A549 (cell line): Measurements from ENCODE around the gene SCYGR2. TPM values are rescaled to one million over a fixed set of nuclear protein-coding genes. Genes with fewer than 3 reads are reported as not detected.

ENCODE experiments used
- ATAC-seq, 2 experiments: fragments of 200-7000 bp in 1 of 2; fragments of >200 bp in 1 of 2; cut with Nextera tagmentation in 1 of 2; cut with Tn5 transposase in 1 of 2; 3 replicates each; pipeline versions ENCODE4 v1.8.0 to v1.9.1; 2018 to 2020; ENCODE audit warnings: mild to moderate bottlenecking in 1 of 2, moderate library complexity in 1 of 2
- CTCF ChIA-PET: fragments of 300-600 bp; sonication (Branson Sonifier 250); formaldehyde crosslinking; extraction: SDS; loops from one replicate; lab custom pipeline; 2021; ENCODE audit warnings: antibody characterized with exemption, inconsistent platforms; lab: Yijun Ruan, JAX
- POLR2A ChIA-PET: fragments of 350-600 bp; formaldehyde crosslinking; extraction: SDS; loops from one replicate; lab custom pipeline; 2021; ENCODE audit warnings: antibody characterized with exemption, inconsistent platforms; lab: Yijun Ruan, JAX
- DNase-seq, 2 experiments: peaks; one replicate each; pipeline versions ENCODE4 v3.0.0 to v3.0.0-alpha.2; 2011 to 2016; ENCODE audit warnings: low read depth in 1 of 2, low spot score in 1 of 2
- FAIRE-seq: peaks from 2 replicates; lab custom pipeline; 2011; peaks lifted over from hg19 to GRCh38; lab: Jason Lieb, UNC
- H3K27ac ChIP-seq, 2 experiments: fragments of >200 bp; sonication (Bioruptor Twin); formaldehyde crosslinking; 3 replicates each; pipeline ENCODE4 v1.5.1; 2016 to 2017
- H3K4me1 ChIP-seq: fragments of >200 bp; sonication (Bioruptor Twin); formaldehyde crosslinking; 3 replicates; pipeline ENCODE4 v1.6.1; 2016
- H3K4me2 ChIP-seq: fragments of >200 bp; sonication (Bioruptor Twin); formaldehyde crosslinking; 3 replicates; pipeline ENCODE4 v1.6.1; 2016
- H3K4me3 ChIP-seq: fragments of >200 bp; sonication (Bioruptor Twin); formaldehyde crosslinking; 3 replicates; pipeline ENCODE4 v1.5.1; 2016
- H3K9me3 ChIP-seq: fragments of >200 bp; sonication (Bioruptor Twin); formaldehyde crosslinking; 3 replicates; pipeline ENCODE4 v1.6.1; 2016
- BHLHE40 ChIP-seq: IDR thresholded peaks from 2 replicates; pipeline ENCODE4 v1.6.1; 2012; ENCODE audit warnings: low read depth, low read length, inconsistent platforms
- EHF ChIP-seq: fragments of 250-450 bp; sonication (Bioruptor Pico); IDR thresholded peaks from 2 replicates; pipeline ENCODE4 v1.5.0; 2020; ENCODE audit warnings: mild to moderate bottlenecking
- EP300 ChIP-seq, 2 experiments: fragments of >200 bp; sonication (Bioruptor Twin); formaldehyde crosslinking; IDR thresholded peaks; 2 replicates in 1 of 2; 3 replicates in 1 of 2; pipeline ENCODE4 v1.6.1; 2016 to 2017
- ESRRA ChIP-seq: fragments of 150-350 bp; IDR thresholded peaks from 2 replicates; pipeline ENCODE4 v1.6.1; 2014; ENCODE audit warnings: mild to moderate bottlenecking, low read length, borderline replicate concordance
- FOSL2 ChIP-seq, 2 experiments: fragments of 450-650 bp in 1 of 2; fragments of >200 bp in 1 of 2; sonication (Bioruptor Twin) in 1 of 2; formaldehyde crosslinking; IDR thresholded peaks; 2 replicates each; pipeline versions ENCODE4 v1.5.0 to v1.6.1; 2016 to 2020; ENCODE audit warnings: mild to moderate bottlenecking in 1 of 2, moderate library complexity in 1 of 2
- HDAC2 ChIP-seq: fragments of 200-600 bp; sonication (generic); IDR thresholded peaks from 2 replicates; pipeline ENCODE4 v1.6.1; 2016
- HEYL ChIP-seq: fragments of 250-450 bp; sonication (Bioruptor Pico); IDR thresholded peaks from 2 replicates; pipeline ENCODE4 v1.8.0; 2021; ENCODE audit warnings: mild to moderate bottlenecking, moderate library complexity
- HOXA7 ChIP-seq: fragments of 250-450 bp; sonication (Bioruptor Pico); IDR thresholded peaks from 2 replicates; pipeline ENCODE4 v1.5.0; 2020; ENCODE audit warnings: mild to moderate bottlenecking, moderate library complexity
- HOXB13 ChIP-seq: fragments of 250-450 bp; sonication (Bioruptor Pico); IDR thresholded peaks from 2 replicates; pipeline ENCODE4 v1.5.0; 2020; ENCODE audit warnings: low read depth, mild to moderate bottlenecking, moderate library complexity
- MAFK ChIP-seq: fragments of 450-650 bp; IDR thresholded peaks from 2 replicates; pipeline ENCODE4 v1.6.1; 2014; ENCODE audit not compliant: partially characterized antibody
- MAZ ChIP-seq: fragments of 150-350 bp; IDR thresholded peaks from 2 replicates; pipeline ENCODE4 v1.6.1; 2014; ENCODE audit warnings: antibody characterized with exemption, low read depth, low read length, borderline replicate concordance
- NPAS2 ChIP-seq: fragments of 250-450 bp; sonication (Bioruptor Pico); IDR thresholded peaks from 2 replicates; pipeline ENCODE4 v1.8.0; 2022; ENCODE audit warnings: mild to moderate bottlenecking, moderate library complexity, borderline replicate concordance
- NR3C1 ChIP-seq: fragments of >200 bp; sonication (Bioruptor Twin); formaldehyde crosslinking; IDR thresholded peaks from 3 replicates; pipeline ENCODE4 v1.6.1; 2017
- RAD21 ChIP-seq, 2 experiments: fragments of >200 bp in 1 of 2; sonication (Bioruptor Twin) in 1 of 2; formaldehyde crosslinking in 1 of 2; IDR thresholded peaks in 1 of 2; conservative IDR thresholded peaks in 1 of 2; 2 replicates in 1 of 2; 3 replicates in 1 of 2; pipeline ENCODE4 v1.6.1; 2012 to 2018; ENCODE audit warnings: inconsistent platforms in 1 of 2
- RARB ChIP-seq: fragments of 250-450 bp; sonication (Bioruptor Pico); IDR thresholded peaks from 2 replicates; pipeline ENCODE4 v1.8.0; 2021; ENCODE audit warnings: mild to moderate bottlenecking, moderate library complexity
- RFX5 ChIP-seq: fragments of 450-650 bp; IDR thresholded peaks from 2 replicates; pipeline ENCODE4 v1.7.1; 2014; ENCODE audit warnings: antibody characterized with exemption, mild to moderate bottlenecking, moderate library complexity
- RNF2 ChIP-seq: fragments of 200-600 bp; sonication (generic); IDR thresholded peaks from 2 replicates; pipeline ENCODE4 v1.6.1; 2016; ENCODE audit warnings: low read depth, mild to moderate bottlenecking, antibody characterized with exemption, moderate library complexity, borderline replicate concordance
- SMC3 ChIP-seq: fragments of >200 bp; sonication (Bioruptor Twin); formaldehyde crosslinking; IDR thresholded peaks from 3 replicates; pipeline ENCODE4 v1.6.1; 2018; ENCODE audit warnings: inconsistent platforms
- ZC3H11A ChIP-seq: fragments of 450-650 bp; IDR thresholded peaks from 2 replicates; pipeline ENCODE4 v1.6.1; 2014; ENCODE audit warnings: antibody characterized with exemption, mild to moderate bottlenecking
- ZNF302 ChIP-seq: fragments of 250-450 bp; sonication (Bioruptor Pico); IDR thresholded peaks from 2 replicates; pipeline ENCODE4 v1.9.0; 2021; ENCODE audit warnings: inconsistent platforms, mild to moderate bottlenecking, moderate library complexity
- ZSCAN20 ChIP-seq: fragments of 250-450 bp; sonication (Bioruptor Pico); IDR thresholded peaks from 2 replicates; pipeline ENCODE4 v1.8.0; 2022; ENCODE audit warnings: mild to moderate bottlenecking, moderate library complexity
- WGBS: methylation state at CpG from one replicate; pipeline ENCODE4 v1.1.6; 2017; ENCODE audit errors: missing lambda C conversion rate; 5-methylcytosine and 5-hydroxymethylcytosine counted together
- polyA plus RNA-seq, 4 experiments: library from polyadenylated mRNA; depleted of rRNA in 3 of 4; stranded (reverse); fragments of >200 nt; fragmentation: RNase III in 1 of 4; extraction: RNeasy Plus Mini Kit Qiagen cat#74134 plus additional on column Dnase treatment in 1 of 4; gene quantifications; 2 replicates in 3 of 4; 3 replicates in 1 of 4; pipeline ENCODE4 v1.2.3, GENCODE V29; 2011 to 2017
- TF ChIP-seq, protein P1 (sequence below): fragments of >200 bp; sonication (Bioruptor Twin); formaldehyde crosslinking; IDR thresholded peaks from 3 replicates; pipeline ENCODE4 v1.5.1; 2016
- TF ChIP-seq, protein P2 (sequence below): IDR thresholded peaks from 2 replicates; pipeline ENCODE4 v1.6.1; 2012
- TF ChIP-seq, protein P3 (sequence below): IDR thresholded peaks from 2 replicates; pipeline ENCODE4 v1.6.1; 2012

The SCYGR2 gene
- polyA plus RNA-seq, 2 of the 4 experiments (the other 2 are of a cell fraction) = not detected

DNA sequence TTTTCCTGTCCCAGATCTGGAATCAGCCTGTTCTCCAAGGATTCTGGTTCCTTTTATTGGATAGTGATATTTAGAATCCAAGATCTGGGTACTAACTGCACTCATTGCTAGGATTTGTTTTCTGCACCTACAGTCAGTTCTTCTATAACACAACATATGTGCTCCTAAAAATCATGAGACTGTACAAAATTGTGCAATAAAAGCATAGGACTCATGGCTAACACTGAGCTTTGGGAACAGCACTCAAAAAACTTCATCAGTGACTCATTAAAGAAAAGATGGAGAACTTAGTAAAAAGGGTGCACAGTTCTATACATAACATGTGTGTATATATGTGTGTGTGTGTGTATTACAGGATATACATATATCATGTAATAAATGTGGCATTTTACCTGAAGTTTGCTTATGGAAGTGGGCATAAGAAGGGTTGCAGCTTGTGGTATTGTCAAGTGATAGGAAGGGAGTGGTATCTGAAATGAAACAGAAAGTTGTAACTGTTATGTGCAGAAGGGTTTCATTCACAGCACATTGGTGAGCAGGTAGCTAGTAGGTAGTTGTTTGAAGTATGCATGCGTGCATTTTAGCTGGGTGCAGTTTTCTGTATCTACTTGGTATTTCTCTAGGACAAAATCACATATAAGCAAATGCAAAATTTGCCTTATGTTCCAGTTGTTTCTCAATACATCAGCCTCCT is 5.9 kb upstream of the SCYGR2 start:
- 91% methylated on average over 1 of the region's 1 CpG for WGBS
- DNase-seq (no peak), ATAC-seq (no peak; a peak in 1 of 6 replicates), FAIRE-seq (no peak)
- Histone ChIP-seq H3K4me3 (no peak overlapping the region), H3K4me2 (no peak overlapping the region), H3K4me1 (peaks cover 3% of the 10 kb centered on the region), H3K9me3 (peaks cover 8% of the 10 kb centered on the region; the same call in 2 of the 3 replicates), H3K27ac (no peak overlapping the region)
- POLR2A ChIA-PET = no interaction called here
- CTCF ChIA-PET = interaction anchor here (0.8 to 1.2 kb wide), 2 partner anchors 11 to 13 kb away, joined by 3 to 4 read pairs; no protein-coding TSS in a partner anchor
- TF ChIP-seq NPAS2 (CRISPR knock-in tag) (no peak), HEYL (no peak), SMC3 (no peak), NR3C1 (no peak), HOXB13 (CRISPR knock-in tag) (no peak), ESRRA (no peak), RARB (CRISPR knock-in tag) (no peak), MAFK (no peak), ZC3H11A (no peak), RAD21 (conservative IDR thresholded peaks at IDR 0.05 in 1 of 2, IDR thresholded peaks at IDR 0.05 in 1 of 2) (no peak), FOSL2 (IDR thresholded peaks at IDR 0.05) (no peak), FOSL2 (CRISPR knock-in tag; IDR thresholded peaks at IDR 0.05) (no peak), HOXA7 (CRISPR knock-in tag) (no peak), EP300 (IDR thresholded peaks at IDR 0.05) (no peak)
- TF ChIP-seq, protein P1, sequence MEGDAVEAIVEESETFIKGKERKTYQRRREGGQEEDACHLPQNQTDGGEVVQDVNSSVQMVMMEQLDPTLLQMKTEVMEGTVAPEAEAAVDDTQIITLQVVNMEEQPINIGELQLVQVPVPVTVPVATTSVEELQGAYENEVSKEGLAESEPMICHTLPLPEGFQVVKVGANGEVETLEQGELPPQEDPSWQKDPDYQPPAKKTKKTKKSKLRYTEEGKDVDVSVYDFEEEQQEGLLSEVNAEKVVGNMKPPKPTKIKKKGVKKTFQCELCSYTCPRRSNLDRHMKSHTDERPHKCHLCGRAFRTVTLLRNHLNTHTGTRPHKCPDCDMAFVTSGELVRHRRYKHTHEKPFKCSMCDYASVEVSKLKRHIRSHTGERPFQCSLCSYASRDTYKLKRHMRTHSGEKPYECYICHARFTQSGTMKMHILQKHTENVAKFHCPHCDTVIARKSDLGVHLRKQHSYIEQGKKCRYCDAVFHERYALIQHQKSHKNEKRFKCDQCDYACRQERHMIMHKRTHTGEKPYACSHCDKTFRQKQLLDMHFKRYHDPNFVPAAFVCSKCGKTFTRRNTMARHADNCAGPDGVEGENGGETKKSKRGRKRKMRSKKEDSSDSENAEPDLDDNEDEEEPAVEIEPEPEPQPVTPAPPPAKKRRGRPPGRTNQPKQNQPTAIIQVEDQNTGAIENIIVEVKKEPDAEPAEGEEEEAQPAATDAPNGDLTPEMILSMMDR = no peak
- TF ChIP-seq, all 56 proteins: peak for 0

DNA sequence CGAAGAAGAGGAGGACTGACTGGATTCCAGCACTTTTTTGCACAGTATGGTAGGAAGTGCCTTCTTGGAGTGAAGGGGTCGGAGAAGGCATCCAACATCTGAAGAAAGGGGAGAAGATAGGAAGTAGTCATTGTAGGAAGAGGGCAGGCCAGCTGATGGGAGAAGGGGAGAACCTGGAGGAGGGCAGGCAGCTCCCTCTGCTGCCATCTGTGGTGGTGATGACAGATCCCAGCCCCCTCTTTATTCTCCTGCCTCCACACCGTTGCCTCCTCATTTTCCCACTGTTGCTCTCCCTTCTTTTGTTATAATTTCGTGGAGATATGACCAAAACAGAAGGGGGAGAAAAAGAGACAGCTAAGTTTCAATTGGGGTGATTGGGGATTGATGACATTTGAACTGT is 2.9 kb upstream of the SCYGR2 start:
- Histone ChIP-seq H3K27ac (no peak overlapping the region), H3K4me2 (no peak overlapping the region), H3K9me3 (no peaks in the 10 kb centered on the region), H3K4me1 (peaks cover 6% of the 10 kb centered on the region), H3K4me3 (no peak overlapping the region)
- CTCF ChIA-PET = no interaction called here
- 58% methylated on average over 4 of the region's 4 CpGs for WGBS
- DNase-seq (no peak), ATAC-seq (peak; percentile 42 to 58; a peak in 3 of 6 replicates), FAIRE-seq (no peak)
- TF ChIP-seq RAD21 (conservative IDR thresholded peaks at IDR 0.05 in 1 of 2, IDR thresholded peaks at IDR 0.05 in 1 of 2) (no peak), HDAC2 (no peak), ZNF302 (CRISPR knock-in tag) (no peak), RNF2 (no peak), RFX5 (no peak), BHLHE40 (no peak)
- TF ChIP-seq, protein P2, sequence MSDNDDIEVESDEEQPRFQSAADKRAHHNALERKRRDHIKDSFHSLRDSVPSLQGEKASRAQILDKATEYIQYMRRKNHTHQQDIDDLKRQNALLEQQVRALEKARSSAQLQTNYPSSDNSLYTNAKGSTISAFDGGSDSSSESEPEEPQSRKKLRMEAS = no peak
- TF ChIP-seq, protein P3, sequence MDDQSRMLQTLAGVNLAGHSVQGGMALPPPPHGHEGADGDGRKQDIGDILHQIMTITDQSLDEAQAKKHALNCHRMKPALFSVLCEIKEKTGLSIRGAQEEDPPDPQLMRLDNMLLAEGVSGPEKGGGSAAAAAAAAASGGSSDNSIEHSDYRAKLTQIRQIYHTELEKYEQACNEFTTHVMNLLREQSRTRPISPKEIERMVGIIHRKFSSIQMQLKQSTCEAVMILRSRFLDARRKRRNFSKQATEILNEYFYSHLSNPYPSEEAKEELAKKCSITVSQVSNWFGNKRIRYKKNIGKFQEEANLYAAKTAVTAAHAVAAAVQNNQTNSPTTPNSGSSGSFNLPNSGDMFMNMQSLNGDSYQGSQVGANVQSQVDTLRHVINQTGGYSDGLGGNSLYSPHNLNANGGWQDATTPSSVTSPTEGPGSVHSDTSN = no peak
- POLR2A ChIA-PET = no interaction called here

DNA sequence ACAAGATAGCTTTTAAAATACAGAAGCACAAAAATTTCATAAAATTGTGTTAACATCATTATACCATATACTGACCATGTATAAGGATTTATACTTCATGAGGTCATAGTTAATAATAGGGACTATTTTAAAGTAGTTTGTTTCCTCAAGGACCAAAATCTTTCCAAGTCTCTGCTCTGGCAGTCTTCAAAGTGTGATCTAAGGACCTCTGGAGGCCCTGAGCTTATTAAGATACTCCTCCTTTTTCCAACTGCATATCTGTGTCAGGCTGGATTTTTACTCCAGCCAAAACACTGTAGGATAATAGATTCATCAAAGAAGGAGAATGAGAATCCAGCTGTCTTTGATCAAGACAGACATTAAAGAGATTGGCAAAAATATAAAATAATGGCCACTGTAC is 1.7 kb upstream of the SCYGR2 start:
- ATAC-seq (no peak), DNase-seq (no peak)
- Histone ChIP-seq H3K27ac (no peak overlapping the region), H3K4me2 (no peak overlapping the region), H3K4me3 (no peak overlapping the region)
- ChIA-PET CTCF (interaction anchor here (0.7 to 0.8 kb wide), 2 partner anchors 10 to 19 kb away, joined by 3 to 4 read pairs; no protein-coding TSS in a partner anchor), POLR2A (no interaction called here)
- no peak for TF ChIP-seq RARB (CRISPR knock-in tag)
- no peak for TF ChIP-seq EHF (CRISPR knock-in tag)
- no peak for TF ChIP-seq ZSCAN20 (CRISPR knock-in tag)
- TF ChIP-seq MAZ = no peak
- no peak for TF ChIP-seq ZC3H11A
- TF ChIP-seq, all 56 proteins: peak for 0
- H3K9me3 ChIP-seq = no peaks in the 10 kb centered on the region
- H3K4me1 ChIP-seq = peaks cover 6% of the 10 kb centered on the region
- FAIRE-seq = no peak
